Cardiac fibroblast (primary cell): ENCODE measurements around the gene GOLPH3.
"Not testable (repeated sequence)": the region's sequence is repeated elsewhere in the genome, so short reads cannot be mapped to it uniquely, and the experiment has no call there.

Experiments
- DNase-seq, 2 donors: peaks; one replicate each; pipeline versions ENCODE4 v3.0.0 to v3.0.0-alpha.2; 2010; ENCODE audit warnings: low read depth in 2 of 2
- H3K4me3 ChIP-seq, 2 donors: replicated peaks in 1 of 2; 1 replicate in 1 of 2; 2 replicates in 1 of 2; pipeline ENCODE4 v1.5.1; 2011; ENCODE audit warnings: low read depth in 2 of 2, low read length in 2 of 2, mild to moderate bottlenecking in 2 of 2, moderate library complexity in 1 of 2
- TF ChIP-seq, protein P1 (sequence below): IDR thresholded peaks from one replicate; pipeline ENCODE4 v1.5.1; 2011; ENCODE audit warnings: low read depth, mild to moderate bottlenecking, low read length, inconsistent platforms

The GOLPH3 gene

GRCh38 chr5:32174011-32174870 is at the start of gene GOLPH3:
Gene GOLPH3, minus strand, starts transcription at chr5:32174319. Its CDS starts 285 bp downstream, at chr5:32174034.
- DNase-seq, result peak; percentile 87 to 92
- TF ChIP-seq, protein P1, sequence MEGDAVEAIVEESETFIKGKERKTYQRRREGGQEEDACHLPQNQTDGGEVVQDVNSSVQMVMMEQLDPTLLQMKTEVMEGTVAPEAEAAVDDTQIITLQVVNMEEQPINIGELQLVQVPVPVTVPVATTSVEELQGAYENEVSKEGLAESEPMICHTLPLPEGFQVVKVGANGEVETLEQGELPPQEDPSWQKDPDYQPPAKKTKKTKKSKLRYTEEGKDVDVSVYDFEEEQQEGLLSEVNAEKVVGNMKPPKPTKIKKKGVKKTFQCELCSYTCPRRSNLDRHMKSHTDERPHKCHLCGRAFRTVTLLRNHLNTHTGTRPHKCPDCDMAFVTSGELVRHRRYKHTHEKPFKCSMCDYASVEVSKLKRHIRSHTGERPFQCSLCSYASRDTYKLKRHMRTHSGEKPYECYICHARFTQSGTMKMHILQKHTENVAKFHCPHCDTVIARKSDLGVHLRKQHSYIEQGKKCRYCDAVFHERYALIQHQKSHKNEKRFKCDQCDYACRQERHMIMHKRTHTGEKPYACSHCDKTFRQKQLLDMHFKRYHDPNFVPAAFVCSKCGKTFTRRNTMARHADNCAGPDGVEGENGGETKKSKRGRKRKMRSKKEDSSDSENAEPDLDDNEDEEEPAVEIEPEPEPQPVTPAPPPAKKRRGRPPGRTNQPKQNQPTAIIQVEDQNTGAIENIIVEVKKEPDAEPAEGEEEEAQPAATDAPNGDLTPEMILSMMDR, result no peak
- peak within 1 kb of the TSS; percentile 81 to 87 for H3K4me3 ChIP-seq

- DNase-seq, result no peak
- TF ChIP-seq, protein P1, result no peak
- no peak overlapping the region for H3K4me3 ChIP-seq
Measured at GRCh38 chr5:32222723-32223470, 48.8 kb upstream of the GOLPH3 start.

- no peak overlapping the region for H3K4me3 ChIP-seq
- TF ChIP-seq, protein P1, result no peak
- DNase-seq, result peak; percentile 33 to 44
Measured at GRCh38 chr5:32217886-32218396, 43.8 kb upstream of the GOLPH3 start.

GRCh38 chr5:32214344-32214743 is 40.2 kb upstream of the GOLPH3 start:
- not testable (repeated sequence) for DNase-seq, H3K4me3 ChIP-seq

DNA sequence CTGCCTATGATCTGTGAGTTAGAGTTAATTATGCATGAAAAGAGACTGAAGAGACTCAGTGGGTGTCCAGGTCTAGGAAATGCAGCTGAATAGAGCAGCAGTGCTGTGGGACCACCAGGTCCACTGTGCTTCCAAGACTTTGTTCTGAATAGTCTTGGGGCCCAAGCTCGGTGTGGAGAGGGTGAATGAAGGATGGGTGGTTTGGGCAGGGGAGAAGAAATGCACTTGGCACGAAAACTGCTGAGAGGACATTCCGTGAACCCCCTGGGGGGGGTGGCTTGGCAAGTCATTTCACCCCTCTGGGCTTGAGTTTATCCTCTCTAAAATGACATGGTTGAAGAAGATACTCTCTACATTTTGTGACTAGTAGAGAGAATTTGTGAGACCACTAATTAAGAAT is 36.0 kb upstream of the GOLPH3 start:
- DNase-seq, result no peak
- TF ChIP-seq, protein P1, result no peak
- H3K4me3 ChIP-seq, result no peak overlapping the region

DNA sequence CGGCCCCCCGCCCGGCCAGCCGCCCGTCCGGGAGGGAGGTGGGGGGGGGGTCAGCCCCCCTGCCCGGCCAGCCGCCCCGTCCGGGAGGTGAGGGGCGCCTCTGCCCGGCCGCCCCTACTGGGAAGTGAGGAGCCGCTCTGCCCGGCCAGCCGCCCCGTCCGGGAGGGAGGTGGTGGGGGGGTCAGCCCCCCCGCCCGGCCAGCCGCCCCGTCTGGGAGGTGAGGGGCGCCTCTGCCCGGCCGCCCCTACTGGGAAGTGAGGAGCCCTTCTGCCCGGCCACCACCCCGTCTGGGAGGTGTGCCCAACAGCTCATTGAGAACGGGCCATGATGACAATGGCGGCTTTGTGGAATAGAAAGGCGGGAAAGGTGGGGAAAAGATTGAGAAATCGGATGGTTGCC is 34.7 kb upstream of the GOLPH3 start:
- not testable (repeated sequence) for DNase-seq

DNA sequence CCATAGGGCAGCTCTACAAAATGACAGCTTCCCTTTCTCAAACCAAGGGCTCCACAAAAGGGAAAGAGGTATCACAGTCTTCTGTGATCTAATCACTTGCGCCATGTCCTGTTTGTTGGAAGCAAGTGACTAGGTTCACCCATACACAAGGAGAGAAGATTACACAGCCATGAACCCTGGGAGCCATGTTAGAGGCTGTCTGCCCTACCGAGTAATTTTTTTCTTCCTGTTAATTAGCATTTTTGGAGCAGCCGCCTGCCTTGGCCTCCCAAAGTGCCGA is 33.2 kb upstream of the GOLPH3 start:
- no peak for DNase-seq
- H3K4me3 ChIP-seq, result no peak overlapping the region
- TF ChIP-seq, protein P1, result no peak

More for the DNA sequence above, 34.7 kb upstream of the GOLPH3 start:
- H3K4me3 ChIP-seq, result not testable (repeated sequence)
